ENCODE measurements around the gene OXGR1. TPM values are rescaled to one million over a fixed set of nuclear protein-coding genes. Genes with fewer than 3 reads are reported as not detected.
"Not testable (repeated sequence)": the region's sequence is repeated elsewhere in the genome, so short reads cannot be mapped to it uniquely, and the experiment has no call there.

OXGR1 gene
- total and polyA plus RNA-seq, 4 experiments from 2014 or later = not detected

DNA sequence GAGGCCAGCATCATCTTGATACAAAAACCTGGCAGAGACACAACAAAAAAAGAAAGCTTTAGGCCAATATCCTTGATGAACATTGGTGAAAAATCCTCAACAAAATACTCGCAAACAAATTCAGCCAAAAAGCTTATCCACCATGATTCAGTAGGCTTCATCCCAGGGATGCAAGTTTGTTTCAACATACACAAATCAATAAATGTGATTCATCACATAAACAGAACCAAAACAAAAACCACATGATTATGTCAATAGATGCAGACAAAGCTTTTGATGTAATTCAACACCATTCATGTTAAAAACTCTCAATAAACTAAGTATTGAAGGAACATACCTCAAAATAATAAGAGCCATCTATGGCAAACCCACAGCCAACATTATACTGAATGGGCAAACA is 29.5 kb upstream of the OXGR1 start:
- intact Hi-C loops (cut with micrococcal nuclease); CTCF ChIA-PET (ENCODE audit: partially characterized antibody); DNase-seq; H3K4me3 Mint-ChIP-seq; H3K36me3 ChIP-seq (ENCODE audit: insufficient read depth, low read length); H3K27me3 ChIP-seq (ENCODE audit: insufficient read depth, low read length); H3K36me3 Mint-ChIP-seq; H3K4me3 ChIP-seq (ENCODE audit: low read length in 2 of 2); H3K9me3 ChIP-seq (ENCODE audit: control insufficient read depth in 1 of 2, low read length in 2 of 2); H3K9me3 Mint-ChIP-seq; H3K4me1 ChIP-seq (ENCODE audit: insufficient read depth, low read length); POLR2A ChIA-PET (ENCODE audit: partially characterized antibody); H3K27ac Mint-ChIP-seq; H3K27ac ChIP-seq (ENCODE audit: low read depth, low read length): not testable (repeated sequence)
- Mint-ChIP-seq H3K4me1 (peaks cover 0 to 14% (median 4%) of the 10 kb centered on the region in 4 donors), H3K27me3 (peaks cover 34 to 43% of the 10 kb centered on the region in 2 donors)

GRCh38 chr13:97023117-97023516 is 28.8 kb upstream of the OXGR1 start:
- H3K27ac ChIP-seq (ENCODE audit: low read depth, low read length) = no peak overlapping the region
- H3K9me3 ChIP-seq (ENCODE audit: control insufficient read depth in 1 of 2, low read length in 2 of 2) = no peaks in the 10 kb centered on the region
- intact Hi-C loops (cut with micrococcal nuclease) = no loop called here
- no peaks in the 10 kb centered on the region for H3K4me1 ChIP-seq (ENCODE audit: insufficient read depth, low read length)
- no peak for DNase-seq
- H3K36me3 ChIP-seq (ENCODE audit: insufficient read depth, low read length) = no peaks in the 10 kb centered on the region
- no peaks in the 10 kb centered on the region for H3K27me3 ChIP-seq (ENCODE audit: insufficient read depth, low read length)
- H3K4me3 ChIP-seq (ENCODE audit: low read length in 2 of 2) = no peak overlapping the region
- H3K9me3 Mint-ChIP-seq = peaks cover 0 to 10% (median 0%) of the 10 kb centered on the region in 8 donors
- no peak overlapping the region for H3K27ac Mint-ChIP-seq
- H3K4me1 Mint-ChIP-seq = peaks cover 0 to 9% (median 3%) of the 10 kb centered on the region in 4 donors
- H3K27me3 Mint-ChIP-seq = peaks cover 33 to 42% of the 10 kb centered on the region in 2 donors
- H3K4me3 Mint-ChIP-seq = no peak overlapping the region
- ChIA-PET CTCF (ENCODE audit: partially characterized antibody) (no interaction called here), POLR2A (ENCODE audit: partially characterized antibody) (no interaction called here)
- H3K36me3 Mint-ChIP-seq = no peaks in the 10 kb centered on the region

GRCh38 chr13:97021241-97021640 is 27.0 kb upstream of the OXGR1 start:
- H3K9me3 ChIP-seq (ENCODE audit: control insufficient read depth in 1 of 2, low read length in 2 of 2) = no peaks in the 10 kb centered on the region
- intact Hi-C loops (cut with micrococcal nuclease) = no loop called here
- H3K27ac ChIP-seq (ENCODE audit: low read depth, low read length) = no peak overlapping the region
- no peak overlapping the region for H3K27ac Mint-ChIP-seq
- H3K4me1 ChIP-seq (ENCODE audit: insufficient read depth, low read length) = no peaks in the 10 kb centered on the region
- ChIA-PET POLR2A (ENCODE audit: partially characterized antibody) (no interaction called here), CTCF (ENCODE audit: partially characterized antibody) (interaction anchor here (0.9 kb wide), 1 partner anchor 14 kb away, joined by 3 read pairs; no protein-coding TSS in a partner anchor)
- no peaks in the 10 kb centered on the region for H3K36me3 ChIP-seq (ENCODE audit: insufficient read depth, low read length)
- peaks cover 0 to 6% (median 0%) of the 10 kb centered on the region in 8 donors for H3K9me3 Mint-ChIP-seq
- peaks cover 4% of the 10 kb centered on the region for H3K27me3 ChIP-seq (ENCODE audit: insufficient read depth, low read length)
- H3K27me3 Mint-ChIP-seq = peaks cover 34 to 43% of the 10 kb centered on the region in 2 donors
- H3K4me3 ChIP-seq (ENCODE audit: low read length in 2 of 2) = no peak overlapping the region
- H3K36me3 Mint-ChIP-seq = no peaks in the 10 kb centered on the region
- no peak overlapping the region for H3K4me3 Mint-ChIP-seq
- peaks cover 0 to 4% (median 3%) of the 10 kb centered on the region in 4 donors for H3K4me1 Mint-ChIP-seq
- no peak for DNase-seq

DNA sequence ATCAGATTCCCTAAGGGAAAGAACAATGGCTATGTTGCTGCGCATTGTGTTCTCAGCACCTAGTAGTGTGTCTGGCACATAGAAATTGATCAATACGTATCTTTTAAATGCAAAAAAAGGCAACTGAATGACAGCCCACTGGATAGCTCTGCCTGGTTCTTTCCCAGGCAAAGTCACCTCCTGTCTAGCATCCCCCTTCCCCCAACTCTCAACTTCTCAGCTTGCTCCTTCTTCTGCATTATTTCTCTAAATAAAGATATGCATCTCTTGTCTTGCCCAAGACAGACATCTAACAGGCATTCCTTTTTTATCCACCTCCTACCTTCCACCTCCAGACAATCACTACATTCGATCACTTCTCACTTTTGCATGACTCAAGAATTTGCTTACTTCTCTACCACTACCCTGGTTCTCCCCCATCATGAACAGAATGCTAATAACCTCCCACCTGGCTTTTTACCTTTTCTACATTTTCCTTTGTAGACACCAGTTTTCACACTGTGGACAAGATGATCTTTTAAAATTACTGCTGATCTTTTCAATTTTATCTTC is 26.5 kb upstream of the OXGR1 start:
- Histone ChIP-seq H3K36me3 (ENCODE audit: insufficient read depth, low read length) (no peaks in the 10 kb centered on the region), H3K9me3 (ENCODE audit: control insufficient read depth in 1 of 2, low read length in 2 of 2) (no peaks in the 10 kb centered on the region), H3K4me3 (ENCODE audit: low read length in 2 of 2) (no peak overlapping the region), H3K27ac (ENCODE audit: low read depth, low read length) (no peak overlapping the region), H3K27me3 (ENCODE audit: insufficient read depth, low read length) (peaks cover 4% of the 10 kb centered on the region), H3K4me1 (ENCODE audit: insufficient read depth, low read length) (peaks cover 4% of the 10 kb centered on the region)
- peaks cover 0 to 6% (median 0%) of the 10 kb centered on the region in 8 donors for H3K9me3 Mint-ChIP-seq
- intact Hi-C loops (cut with micrococcal nuclease) = no loop called here
- ChIA-PET POLR2A (ENCODE audit: partially characterized antibody) (no interaction called here), CTCF (ENCODE audit: partially characterized antibody) (no interaction called here)
- H3K4me3 Mint-ChIP-seq = no peak overlapping the region
- H3K4me1 Mint-ChIP-seq = peaks cover 2 to 6% (median 4%) of the 10 kb centered on the region in 4 donors
- H3K36me3 Mint-ChIP-seq = no peaks in the 10 kb centered on the region
- no peak for DNase-seq
- peaks cover 34 to 40% of the 10 kb centered on the region in 2 donors for H3K27me3 Mint-ChIP-seq
- H3K27ac Mint-ChIP-seq = no peak overlapping the region

GRCh38 chr13:97020194-97020593 is 25.9 kb upstream of the OXGR1 start:
- Mint-ChIP-seq H3K4me3 (no peak overlapping the region), H3K36me3 (no peaks in the 10 kb centered on the region), H3K4me1 (peaks cover 6 to 11% (median 9%) of the 10 kb centered on the region in 4 donors), H3K9me3 (peaks cover 0 to 6% (median 0%) of the 10 kb centered on the region in 8 donors), H3K27me3 (peaks cover 37 to 40% of the 10 kb centered on the region in 2 donors), H3K27ac (no peak overlapping the region)
- Histone ChIP-seq H3K9me3 (ENCODE audit: control insufficient read depth in 1 of 2, low read length in 2 of 2) (no peaks in the 10 kb centered on the region), H3K27me3 (ENCODE audit: insufficient read depth, low read length) (peaks cover 4% of the 10 kb centered on the region), H3K4me1 (ENCODE audit: insufficient read depth, low read length) (peaks cover 10% of the 10 kb centered on the region), H3K36me3 (ENCODE audit: insufficient read depth, low read length) (no peaks in the 10 kb centered on the region), H3K27ac (ENCODE audit: low read depth, low read length) (no peak overlapping the region), H3K4me3 (ENCODE audit: low read length in 2 of 2) (no peak overlapping the region)
- ChIA-PET CTCF (ENCODE audit: partially characterized antibody) (interaction anchor here (2.0 kb wide), 1 partner anchor 90 kb away, joined by 7 read pairs; no protein-coding TSS in a partner anchor), POLR2A (ENCODE audit: partially characterized antibody) (no interaction called here)
- intact Hi-C loops (cut with micrococcal nuclease) = no loop called here
- no peak for DNase-seq

DNA sequence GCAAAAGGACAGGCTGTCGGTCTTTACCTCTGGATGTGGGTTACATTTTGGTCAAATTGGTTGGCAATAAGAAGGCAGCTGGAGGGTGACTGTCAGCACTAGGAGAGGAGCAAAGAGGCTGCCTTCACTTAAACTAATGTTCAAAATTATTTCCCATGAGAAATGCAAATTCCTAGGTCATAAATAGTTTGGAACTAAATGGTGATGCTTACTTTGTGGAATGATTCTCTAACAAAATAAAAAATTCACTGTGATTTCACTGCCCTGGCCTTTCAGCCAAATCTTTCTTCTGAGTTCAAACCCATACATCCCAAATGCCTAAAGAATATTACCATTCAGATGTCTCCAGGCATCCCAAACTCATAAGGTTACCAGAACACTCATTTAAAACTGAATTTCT is 25.0 kb upstream of the OXGR1 start:
- POLR2A ChIA-PET (ENCODE audit: partially characterized antibody) = no interaction called here
- no peaks in the 10 kb centered on the region for H3K36me3 ChIP-seq (ENCODE audit: insufficient read depth, low read length)
- peaks cover 11% of the 10 kb centered on the region for H3K4me1 ChIP-seq (ENCODE audit: insufficient read depth, low read length)
- no peak overlapping the region for H3K27ac Mint-ChIP-seq
- intact Hi-C loops (cut with micrococcal nuclease) = no loop called here
- H3K9me3 Mint-ChIP-seq = peaks cover 0 to 6% (median 2%) of the 10 kb centered on the region in 8 donors
- peaks cover 37 to 39% of the 10 kb centered on the region in 2 donors for H3K27me3 Mint-ChIP-seq
- H3K27me3 ChIP-seq (ENCODE audit: insufficient read depth, low read length) = peaks cover 4% of the 10 kb centered on the region
- H3K4me3 ChIP-seq (ENCODE audit: low read length in 2 of 2) = no peak overlapping the region
- DNase-seq = no peak
- no peaks in the 10 kb centered on the region for H3K36me3 Mint-ChIP-seq
- peaks cover 6 to 15% (median 11%) of the 10 kb centered on the region in 4 donors for H3K4me1 Mint-ChIP-seq
- CTCF ChIA-PET (ENCODE audit: partially characterized antibody) = interaction anchor here (2.0 to 2.5 kb wide), 2 partner anchors 9 to 91 kb away, joined by 7 to 10 read pairs; no protein-coding TSS in a partner anchor
- no peaks in the 10 kb centered on the region for H3K9me3 ChIP-seq (ENCODE audit: control insufficient read depth in 1 of 2, low read length in 2 of 2)
- H3K27ac ChIP-seq (ENCODE audit: low read depth, low read length) = no peak overlapping the region
- H3K4me3 Mint-ChIP-seq = no peak overlapping the region

GRCh38 chr13:97018029-97018819 is 23.9 kb upstream of the OXGR1 start:
- Mint-ChIP-seq H3K4me3 (no peak overlapping the region), H3K27me3 (peaks cover 35 to 38% of the 10 kb centered on the region in 2 donors), H3K27ac (no peak overlapping the region), H3K4me1 (peaks cover 6 to 15% (median 11%) of the 10 kb centered on the region in 4 donors), H3K36me3 (no peaks in the 10 kb centered on the region), H3K9me3 (peaks cover 0 to 4% (median 2%) of the 10 kb centered on the region in 8 donors)
- Histone ChIP-seq H3K27me3 (ENCODE audit: insufficient read depth, low read length) (peaks cover 4% of the 10 kb centered on the region), H3K36me3 (ENCODE audit: insufficient read depth, low read length) (no peaks in the 10 kb centered on the region), H3K4me3 (ENCODE audit: low read length in 2 of 2) (no peak overlapping the region), H3K4me1 (ENCODE audit: insufficient read depth, low read length) (peaks cover 11% of the 10 kb centered on the region), H3K9me3 (ENCODE audit: control insufficient read depth in 1 of 2, low read length in 2 of 2) (no peaks in the 10 kb centered on the region), H3K27ac (ENCODE audit: low read depth, low read length) (no peak overlapping the region)
- ChIA-PET CTCF (ENCODE audit: partially characterized antibody) (interaction anchor here (0.6 to 2.5 kb wide), 4 partner anchors 10 to 92 kb away, joined by 3 to 10 read pairs (median 5); no protein-coding TSS in a partner anchor), POLR2A (ENCODE audit: partially characterized antibody) (no interaction called here)
- peak; percentile 33 to 45 (median 38) for DNase-seq
- intact Hi-C loops (cut with micrococcal nuclease) = loop anchor here (1.0 kb wide), 1 partner anchor 341 kb away; no protein-coding TSS in a partner anchor
